ENCODE data around the gene HHIPL1.
"Not testable (repeated sequence)": the region's sequence is repeated elsewhere in the genome, so short reads cannot be mapped to it uniquely, and the experiment has no call there.

Gene HHIPL1

DNA sequence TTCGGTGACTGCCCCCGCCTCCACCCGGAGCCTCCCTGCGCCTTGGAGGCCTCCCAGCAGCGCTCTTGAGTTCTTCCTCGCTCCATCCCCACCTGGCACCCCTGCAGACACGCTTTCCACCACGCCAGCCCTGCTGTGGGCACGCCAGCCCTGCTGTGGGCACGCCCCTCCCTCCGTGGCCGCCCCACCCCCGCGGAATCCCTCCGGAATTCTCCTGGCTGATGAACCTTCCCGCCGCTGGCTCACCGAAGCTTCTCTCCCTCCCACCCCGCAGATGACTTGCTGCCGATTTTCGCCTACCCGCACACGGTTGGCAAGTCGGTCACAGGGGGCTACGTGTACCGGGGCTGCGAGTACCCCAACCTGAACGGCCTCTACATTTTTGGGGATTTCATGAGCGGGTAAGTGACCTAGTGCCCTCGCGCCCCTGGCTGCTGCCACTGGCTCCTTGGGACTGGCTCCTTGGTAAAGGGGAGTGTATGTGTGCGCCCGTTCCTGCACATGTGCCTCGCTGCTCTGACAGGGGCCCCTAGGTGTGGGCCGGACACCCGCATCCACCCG, 15.2 kb downstream of the HHIPL1 start:
- DNase-seq (ENCODE audit: low read depth in 2 of 2): no peak

DNA sequence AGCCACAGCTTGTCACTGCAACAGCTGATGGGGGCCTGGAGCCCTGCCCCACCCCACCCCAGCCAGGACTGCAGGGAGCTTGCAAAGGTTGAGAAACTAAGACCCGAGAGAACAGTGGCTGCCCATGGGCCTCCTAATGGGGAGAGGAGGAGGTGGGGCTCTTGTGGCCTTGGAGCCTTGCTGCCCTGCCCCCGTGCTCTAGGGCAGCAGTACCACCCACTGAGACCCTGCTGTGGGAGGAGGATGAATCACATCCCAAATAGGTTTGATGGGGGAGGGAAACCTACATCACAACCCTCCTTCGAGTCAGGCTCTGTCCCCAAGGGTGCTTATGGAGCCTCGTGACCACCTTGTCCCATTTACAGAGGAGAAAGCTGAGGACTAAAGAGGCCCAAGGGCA, 15.9 kb downstream of the HHIPL1 start:
- no peak for DNase-seq (ENCODE audit: low read depth in 2 of 2)

DNA sequence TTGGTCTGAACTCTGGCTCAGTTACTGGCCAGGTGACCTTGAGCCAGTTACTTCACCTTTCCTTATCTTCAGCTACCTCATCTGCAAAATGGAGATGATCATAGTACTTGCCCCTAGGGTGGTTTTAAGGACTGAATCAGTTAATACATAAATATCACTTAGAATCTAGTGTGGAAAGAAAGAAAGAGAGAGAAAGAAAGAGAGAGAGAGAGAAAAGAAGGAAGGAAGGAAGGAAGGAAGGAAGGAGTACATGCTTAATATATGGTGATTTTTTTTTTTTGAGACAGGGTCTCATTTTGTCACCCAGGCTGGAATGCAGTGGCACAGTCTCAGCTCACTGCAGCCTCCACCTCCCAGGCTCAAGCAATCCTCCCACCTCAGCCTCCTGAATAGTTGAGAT, 16.3 kb downstream of the HHIPL1 start:
- not testable (repeated sequence) for DNase-seq (ENCODE audit: low read depth in 2 of 2)

DNA sequence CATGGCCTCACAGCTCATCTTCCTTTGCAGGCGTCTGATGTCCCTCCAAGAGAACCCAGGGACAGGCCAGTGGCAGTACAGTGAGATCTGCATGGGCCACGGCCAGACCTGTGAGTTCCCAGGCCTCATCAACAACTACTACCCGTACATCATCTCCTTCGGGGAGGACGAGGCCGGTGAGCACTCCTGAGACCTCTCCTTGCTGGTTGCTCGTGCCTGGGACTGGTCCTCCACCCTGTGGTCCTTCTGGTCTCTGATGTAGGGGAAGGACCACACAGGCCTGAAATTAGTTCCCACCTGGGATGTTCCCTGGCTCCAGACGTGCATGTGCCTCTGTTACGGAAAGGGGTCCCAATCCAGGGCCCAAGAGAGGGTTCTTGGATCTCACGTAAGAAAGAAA, 17.9 kb downstream of the HHIPL1 start:
- DNase-seq (ENCODE audit: low read depth in 2 of 2): no peak

DNA sequence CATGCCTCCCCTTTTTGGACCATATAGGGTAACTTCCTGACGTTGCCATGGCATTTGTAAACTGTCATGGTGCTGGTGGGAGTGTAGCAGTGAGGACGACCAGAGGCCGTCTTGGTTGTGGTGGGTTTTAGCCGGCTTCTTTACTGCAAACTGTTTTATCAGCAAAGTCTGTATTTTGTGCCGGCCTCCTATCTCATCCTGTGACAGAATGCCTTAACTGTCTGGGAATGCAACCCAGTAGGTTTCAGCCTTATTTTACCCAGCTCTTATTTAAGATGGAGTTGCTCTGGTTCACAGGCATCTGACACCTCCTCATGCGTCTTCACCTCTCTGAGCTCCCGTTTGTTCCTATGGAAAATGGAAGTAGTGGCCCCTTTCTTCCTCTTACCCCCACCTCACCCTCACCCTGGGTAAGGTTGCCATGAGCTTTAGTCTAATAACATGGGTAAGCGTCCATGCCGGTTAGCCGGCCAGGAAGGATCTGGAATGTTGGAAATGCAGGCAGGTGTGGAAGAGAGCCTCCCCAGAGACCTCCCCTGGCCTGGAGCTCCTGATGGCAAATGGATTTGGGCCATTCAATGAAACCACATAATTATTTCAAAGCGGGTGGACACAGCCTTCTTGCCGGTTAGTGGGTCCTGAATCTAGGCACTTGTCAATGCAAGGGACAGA, 18.6 kb downstream of the HHIPL1 start:
- no peak for DNase-seq (ENCODE audit: low read depth in 2 of 2)

DNA sequence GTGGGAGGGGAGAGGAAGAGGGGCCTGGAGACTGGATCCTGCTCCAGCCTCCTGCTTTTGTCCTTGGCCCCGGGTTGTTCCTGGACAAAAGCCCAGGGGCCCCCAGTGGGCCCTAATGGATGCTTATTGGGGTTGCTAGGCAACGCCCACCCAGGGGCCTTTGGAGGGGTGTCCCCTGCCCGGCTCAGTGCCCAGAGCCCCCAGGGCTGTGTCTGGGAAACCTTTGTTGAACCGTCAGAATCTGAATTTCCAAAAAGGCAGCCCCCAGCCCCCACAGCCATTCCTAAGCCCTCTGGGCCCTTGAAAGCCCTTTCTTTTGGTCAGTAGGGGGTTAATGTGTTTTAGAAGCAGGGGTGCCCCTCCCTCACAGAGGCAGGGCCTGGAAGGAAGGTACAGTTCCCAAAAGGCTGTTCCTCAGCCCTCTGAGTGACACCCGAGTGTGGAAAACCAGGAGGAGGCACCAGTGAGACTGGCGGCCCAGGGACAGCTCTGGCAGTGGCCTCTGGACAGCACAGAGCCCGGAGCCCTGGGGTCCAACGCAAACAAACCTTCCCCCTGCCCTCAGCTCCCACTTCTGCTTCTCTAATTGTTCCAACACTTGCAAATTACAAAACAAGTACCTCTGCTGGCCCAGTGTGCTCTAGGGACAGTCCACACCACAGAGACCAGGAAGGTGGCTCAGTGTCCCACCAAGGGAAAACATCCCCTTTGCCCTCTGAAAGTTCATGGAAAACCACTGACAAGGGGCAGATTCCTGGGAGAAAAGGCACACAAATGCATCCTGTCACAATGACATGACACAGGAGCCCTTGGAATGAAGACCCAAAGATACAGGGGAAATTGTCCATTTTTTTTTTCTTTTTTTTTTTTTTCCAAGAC, 19.4 kb downstream of the HHIPL1 start:
- DNase-seq (ENCODE audit: low read depth in 2 of 2): no peak

DNA sequence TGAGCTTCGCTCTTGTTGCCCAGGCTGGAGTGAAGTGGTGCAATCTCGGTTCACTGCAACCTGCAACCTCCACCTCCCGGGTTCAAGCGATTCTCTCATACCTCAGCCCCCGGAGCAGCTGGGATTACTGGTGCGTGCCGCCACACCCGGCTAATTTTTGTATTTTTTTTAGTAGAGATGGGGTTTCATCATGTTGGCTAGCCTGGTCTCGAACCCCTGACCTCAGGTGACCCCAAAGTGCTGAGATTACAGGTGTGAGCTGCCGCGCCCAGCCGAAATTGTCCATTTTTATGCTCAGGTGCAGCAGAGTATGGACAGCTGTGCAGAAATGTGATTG, 20.0 kb downstream of the HHIPL1 start:
- DNase-seq (ENCODE audit: low read depth in 2 of 2): no peak

DNA sequence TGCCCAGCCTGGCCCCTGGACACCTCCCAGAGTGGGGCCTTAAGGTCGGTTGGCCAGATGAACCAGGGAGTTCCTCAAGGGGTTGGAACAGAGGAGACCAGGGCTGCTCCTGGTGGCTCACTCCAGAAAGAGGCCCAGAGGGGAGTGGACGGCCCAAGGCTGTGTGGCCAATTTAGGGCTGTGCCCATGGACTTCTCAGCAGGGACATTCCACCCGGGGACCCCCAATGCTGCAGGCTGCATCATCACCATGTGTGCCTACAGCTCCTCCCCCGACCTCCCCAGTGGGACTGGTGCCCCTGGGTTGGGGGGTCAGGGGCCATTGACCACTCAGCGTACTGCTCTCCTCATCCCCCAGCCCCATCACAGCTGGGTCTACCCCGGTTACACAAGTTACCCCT, 21.6 kb downstream of the HHIPL1 start:
- DNase-seq (ENCODE audit: low read depth in 2 of 2): no peak

DNA sequence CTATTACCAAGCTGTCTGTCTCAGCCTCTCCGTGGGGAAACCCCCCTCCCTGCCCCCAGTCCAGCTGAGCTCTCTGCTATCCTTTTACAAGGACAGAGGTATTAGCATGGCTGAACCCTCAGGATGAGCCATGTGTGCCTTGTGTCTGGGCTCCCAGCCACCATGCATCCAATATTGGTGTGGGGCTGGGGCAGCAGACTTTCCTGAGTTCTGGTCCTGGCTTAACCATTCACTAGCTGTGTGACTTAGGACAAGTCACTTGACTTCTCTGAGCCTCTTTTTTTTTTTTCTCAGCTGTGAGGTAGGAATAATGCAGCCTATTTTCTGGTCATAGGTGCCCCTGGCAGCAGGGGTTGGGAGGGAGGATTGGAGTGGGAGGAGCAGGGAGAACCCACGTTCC, 22.1 kb downstream of the HHIPL1 start:
- DNase-seq (ENCODE audit: low read depth in 2 of 2): no peak

DNA sequence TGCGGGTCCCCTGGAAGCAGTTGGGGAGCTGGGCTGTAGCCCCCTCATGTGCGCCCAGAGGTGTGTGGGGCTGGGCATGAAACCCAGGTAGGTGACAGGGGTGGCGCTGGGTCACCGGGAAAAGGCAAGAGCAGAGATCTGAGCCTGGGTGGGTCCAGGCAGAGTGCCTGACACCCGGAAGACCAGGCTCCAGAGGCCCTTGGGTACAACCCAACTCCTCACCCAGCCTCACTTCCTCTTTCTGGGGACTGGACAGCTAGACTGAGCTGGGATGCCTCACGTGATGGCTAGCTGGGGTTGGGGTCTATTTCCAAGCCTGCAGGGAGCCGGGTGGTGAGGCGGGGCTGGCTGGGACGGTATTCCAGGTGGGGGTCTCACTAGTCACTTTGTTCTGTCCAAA, 22.9 kb downstream of the HHIPL1 start:
- no peak for DNase-seq (ENCODE audit: low read depth in 2 of 2)

DNA sequence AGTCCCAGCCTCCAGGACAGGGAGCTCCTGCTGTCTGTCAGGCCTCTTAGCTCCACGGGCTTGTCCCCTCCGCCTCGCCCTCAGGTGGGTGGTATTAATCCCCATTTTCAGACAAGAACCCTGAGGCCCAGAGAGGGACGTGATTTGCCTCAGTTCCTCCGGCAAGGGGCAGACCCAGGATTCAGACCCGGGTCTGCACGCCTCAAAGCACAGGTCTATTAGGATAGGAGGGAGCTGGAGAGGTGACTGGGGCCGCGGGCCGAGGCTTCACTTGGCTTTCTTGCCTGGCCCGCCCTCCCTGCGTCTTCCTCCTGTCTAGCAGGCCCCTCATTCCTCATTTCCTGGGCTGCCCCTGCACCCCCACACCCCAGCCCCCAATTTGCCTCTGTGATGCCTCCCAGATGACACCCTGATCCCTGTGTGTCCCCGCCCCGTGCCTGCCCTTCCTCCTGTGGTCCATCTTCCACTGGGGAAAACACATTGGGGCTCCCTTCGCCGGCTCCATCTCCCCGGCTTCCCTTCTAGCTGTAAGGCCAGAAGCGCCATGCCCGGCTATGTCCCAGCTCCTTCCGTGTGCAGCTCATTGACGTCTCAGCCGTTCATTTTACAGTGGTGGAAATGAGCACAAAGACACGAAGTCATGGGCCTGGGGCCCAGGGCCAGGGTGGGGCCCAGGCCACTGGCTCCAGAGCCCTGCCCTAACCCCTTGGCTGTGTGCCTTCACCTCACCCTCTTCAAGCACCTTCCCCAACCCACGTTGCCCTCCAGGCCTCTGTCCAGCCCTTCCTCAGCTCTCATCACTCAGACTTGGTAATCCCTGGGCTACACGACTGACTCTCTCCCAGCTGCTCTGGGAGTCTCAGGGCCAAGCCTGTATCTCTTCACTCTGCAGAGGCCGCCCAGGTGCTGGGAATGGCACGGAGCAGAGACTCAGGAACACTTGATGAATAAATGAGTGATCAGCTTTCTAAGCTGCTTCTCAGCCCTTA, 23.7 kb downstream of the HHIPL1 start:
- no peak for DNase-seq (ENCODE audit: low read depth in 2 of 2)

DNA sequence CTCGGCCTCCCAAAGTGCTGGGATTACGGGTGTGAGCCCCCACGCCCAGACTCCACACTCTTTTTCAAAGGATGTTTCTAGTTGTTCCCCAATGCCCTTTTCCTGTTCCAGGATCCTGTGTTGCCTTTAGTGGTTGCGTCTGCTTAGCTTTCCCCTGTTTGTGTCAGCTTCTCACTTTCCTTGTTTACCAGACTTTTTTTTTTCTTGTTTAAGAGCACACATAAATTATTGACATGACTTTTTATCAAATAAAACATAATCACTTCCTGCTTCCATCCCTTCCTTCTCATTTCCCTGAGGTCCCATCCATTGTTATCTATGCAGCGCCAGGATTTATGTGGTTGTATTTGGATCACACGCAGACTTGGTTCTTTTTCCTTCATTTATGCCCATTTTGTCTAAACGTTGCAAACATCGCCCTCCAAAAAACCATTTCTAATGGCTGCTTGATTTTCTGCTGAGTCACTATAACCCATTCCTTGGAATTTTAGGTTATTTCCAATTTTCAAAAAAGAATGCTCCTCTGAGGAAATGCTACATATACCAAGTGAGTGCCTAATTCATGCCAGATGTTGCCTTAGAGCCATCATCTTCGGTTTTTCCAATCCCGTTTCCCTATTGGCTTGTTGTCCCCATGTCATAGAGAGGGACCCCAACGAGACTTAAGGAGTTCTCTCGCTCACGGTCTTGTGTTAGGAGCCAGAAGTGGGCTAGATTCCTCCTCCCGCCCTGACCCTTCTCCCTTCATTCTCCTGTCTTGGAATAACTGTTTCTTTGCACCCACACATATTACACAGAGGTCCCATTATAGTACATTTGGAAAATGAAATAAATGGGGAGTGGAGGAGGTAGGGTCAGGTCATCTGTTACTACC, 25.7 kb downstream of the HHIPL1 start:
- DNase-seq (ENCODE audit: low read depth in 2 of 2): no peak

DNA sequence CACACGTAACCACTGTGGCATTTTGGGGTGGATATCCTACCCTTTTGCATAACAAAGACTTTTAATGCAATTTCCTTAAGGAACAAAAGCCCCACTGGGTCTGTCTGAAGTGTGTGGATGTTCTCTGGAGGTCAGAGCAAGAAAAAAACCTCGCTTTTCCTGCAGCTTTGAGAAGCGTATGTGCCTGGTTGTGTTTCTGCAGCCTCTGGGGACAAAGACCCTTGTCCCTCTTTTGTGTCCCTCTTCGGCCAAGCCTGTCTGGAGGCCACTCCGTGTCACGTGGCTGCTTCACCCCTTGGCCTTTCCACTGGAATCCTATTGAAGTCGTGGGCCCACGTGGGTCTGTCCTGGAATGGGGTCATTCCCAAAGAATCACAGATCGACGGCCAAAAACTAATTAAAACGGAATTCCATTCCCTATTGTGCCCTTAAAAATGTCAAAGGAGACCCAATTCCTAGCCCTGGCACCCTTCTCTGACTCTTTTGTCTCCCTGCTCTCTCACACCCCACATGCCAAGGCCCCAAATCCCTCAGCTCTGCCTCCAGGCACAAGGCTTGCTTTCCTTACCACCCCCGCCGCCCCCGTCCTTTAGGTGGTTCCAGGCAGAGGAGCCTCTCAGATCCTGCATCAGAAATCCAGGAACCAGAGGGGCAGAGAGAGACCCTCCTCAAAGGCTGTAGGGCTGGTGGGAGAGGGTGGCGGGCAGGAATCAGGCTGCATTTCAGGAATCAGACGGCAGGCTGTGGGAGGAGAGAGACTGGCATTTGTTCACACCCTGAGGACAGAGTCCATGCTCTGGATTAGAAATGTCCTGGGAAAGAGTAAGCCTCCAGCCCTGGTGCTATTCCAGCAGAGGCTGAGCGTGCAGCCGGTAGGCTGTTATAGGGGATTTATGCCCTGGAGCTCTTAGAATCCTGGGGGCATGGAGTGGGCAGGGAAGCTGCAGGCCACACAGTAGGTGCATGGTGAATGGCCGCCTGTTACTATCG, 26.6 kb downstream of the HHIPL1 start:
- DNase-seq (ENCODE audit: low read depth in 2 of 2): no peak

DNA sequence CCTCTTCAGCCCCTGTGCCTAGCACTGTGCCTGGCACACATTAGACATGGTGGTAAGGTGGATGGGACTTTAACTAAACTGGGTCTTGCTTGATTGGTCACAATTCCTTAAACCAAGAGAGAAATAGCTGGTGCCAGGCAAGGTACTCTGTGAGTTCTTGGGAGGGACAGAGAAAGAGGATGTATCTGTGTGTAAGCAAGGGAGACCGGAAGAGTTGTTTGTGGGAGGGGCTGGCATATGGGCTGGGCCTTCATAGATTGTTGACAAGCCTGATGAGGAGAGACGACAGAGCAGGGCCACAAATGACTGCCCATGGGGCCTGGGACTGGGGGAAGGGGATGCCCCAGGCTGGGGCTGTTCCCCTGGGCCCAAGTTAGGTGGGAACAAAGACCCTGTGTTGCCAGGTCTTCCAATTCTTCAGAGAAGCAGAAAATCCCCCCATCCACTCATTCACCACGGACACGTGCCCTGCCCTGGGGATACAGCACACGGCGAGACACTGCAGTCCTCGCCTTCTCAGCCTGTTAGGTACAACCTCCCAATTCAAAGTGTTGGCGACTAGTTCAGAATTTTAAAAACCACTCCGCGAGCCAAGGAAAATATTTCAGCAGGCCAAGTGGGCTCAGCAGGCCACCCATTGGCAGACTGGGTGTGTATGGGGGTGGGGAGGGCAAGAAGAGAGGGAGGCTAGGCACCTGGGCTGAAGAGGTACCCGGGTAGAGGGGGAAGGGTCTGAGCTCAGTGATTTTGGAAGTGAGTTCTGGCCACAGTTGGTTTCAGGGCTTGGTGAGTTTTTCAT, 27.8 kb downstream of the HHIPL1 start:
- no peak for DNase-seq (ENCODE audit: low read depth in 2 of 2)

DNA sequence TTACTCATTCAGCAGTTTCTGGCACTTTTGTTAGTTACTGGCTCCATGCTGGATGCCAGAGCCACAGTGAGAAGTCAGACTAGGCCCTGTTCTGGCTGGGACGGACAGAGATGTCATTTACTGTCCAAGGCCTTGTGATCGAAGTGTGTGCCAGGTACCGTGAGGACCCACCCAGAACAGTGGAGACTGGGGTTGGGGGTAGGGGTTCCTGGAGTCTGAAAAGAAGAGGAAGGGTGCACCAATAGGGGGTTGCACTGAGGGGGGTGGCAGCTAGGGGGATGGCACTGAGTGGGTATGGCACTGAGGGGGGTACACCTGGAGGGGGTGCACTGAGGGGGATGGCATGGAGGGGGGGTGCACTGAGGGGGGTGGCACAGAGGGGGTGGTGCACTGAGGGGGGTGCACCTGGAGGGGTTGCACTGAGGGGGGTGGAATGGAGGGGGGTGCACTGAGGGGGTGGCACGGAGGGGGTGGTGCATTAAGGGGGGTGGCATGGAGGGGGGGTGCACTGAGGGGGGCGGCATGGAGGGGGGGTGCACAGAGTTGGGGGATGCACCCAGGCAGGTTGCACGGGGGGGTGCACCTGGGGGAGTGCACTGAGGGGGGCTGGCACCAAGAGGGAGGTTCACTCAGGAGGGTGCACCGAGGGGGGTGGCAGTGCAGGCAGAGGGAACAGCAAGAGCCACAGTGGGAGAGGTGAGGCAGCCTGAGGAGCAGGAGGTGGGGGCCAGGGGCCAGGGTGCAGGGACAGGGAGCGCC, 28.6 kb downstream of the HHIPL1 start:
- DNase-seq (ENCODE audit: low read depth in 2 of 2): no peak

DNA sequence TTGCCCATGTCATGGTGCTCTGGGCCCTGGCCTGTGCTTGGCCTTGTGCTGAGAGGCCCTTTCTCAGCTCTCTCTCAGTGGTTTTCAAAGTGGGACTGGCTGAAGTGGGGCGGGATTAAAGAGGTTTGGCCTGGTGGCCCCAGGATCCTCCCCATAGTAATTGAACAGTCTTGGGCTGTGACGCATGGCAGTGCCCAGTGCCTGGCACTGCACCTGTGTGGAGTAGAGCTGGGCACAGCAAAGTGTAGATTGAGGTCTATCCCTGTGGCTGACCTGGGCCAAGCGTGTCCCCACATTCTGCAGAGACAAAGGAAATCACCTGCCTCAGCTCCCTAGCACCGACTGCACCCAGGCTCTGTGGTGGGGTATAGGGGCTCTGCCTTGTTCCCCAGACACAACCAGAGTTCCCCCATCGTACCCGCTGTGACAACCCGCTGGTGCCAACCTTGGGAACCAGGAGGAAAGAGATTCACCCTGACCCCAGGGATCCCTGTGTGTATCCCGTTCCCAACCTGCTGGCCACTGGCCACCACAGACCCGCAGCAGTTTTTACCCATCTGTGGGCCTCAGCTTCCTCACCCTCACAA, 29.2 kb downstream of the HHIPL1 start:
- DNase-seq (ENCODE audit: low read depth in 2 of 2): no peak

DNA sequence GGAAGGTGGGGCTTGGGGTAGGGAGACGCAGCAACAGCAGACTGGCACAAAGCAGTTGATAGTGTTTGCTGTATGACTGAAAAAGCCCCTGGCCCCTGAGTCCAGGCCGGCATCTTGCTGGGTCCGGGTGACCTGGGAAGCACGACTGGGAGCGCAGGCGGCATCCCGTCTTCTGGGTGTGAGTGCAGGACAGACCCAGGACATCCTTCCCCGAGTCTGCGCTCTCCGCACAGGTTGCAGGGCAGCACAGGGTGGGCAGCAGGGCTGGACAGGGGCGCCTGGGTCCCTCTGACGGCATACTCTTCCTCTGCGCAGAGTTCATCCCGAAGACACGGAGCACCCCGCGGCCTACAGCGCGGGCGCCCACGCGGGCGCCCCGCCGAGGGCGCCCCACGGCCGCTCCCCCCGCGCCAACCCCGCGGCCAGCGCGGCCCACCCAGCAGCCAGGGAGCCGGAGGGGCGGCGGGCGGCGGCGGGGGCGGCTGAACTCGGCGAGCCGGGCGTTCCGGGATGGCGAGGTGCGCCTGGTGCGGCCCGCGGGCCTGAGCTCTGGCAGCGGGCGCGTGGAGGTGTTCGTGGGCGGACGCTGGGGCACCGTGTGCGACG, 29.9 kb downstream of the HHIPL1 start:
- DNase-seq (ENCODE audit: low read depth in 2 of 2): no peak
